Measurements from ENCODE around the gene EXTL2. TPM values are rescaled to one million over a fixed set of nuclear protein-coding genes. Genes with fewer than 3 reads are reported as not detected.
"Not testable (repeated sequence)": the region's sequence is repeated elsewhere in the genome, so short reads cannot be mapped to it uniquely, and the experiment has no call there.

EXTL2 gene
- total RNA-seq, 1 donor from 2014 or later = 2.6 TPM

- Histone ChIP-seq H3K4me3 (ENCODE audit: low read depth, low read length) (no peak overlapping the region), H3K36me3 (ENCODE audit: control insufficient read depth, insufficient read depth, low read length) (no peaks in the 10 kb centered on the region), H3K27me3 (ENCODE audit: control insufficient read depth, insufficient read depth, low read length) (no peaks in the 10 kb centered on the region)
- FAIRE-seq (no peak), DNase-seq (ENCODE audit: low read depth) (no peak)
- no peak for TF ChIP-seq CTCF (IDR thresholded peaks at IDR 0.05; ENCODE audit: insufficient read depth, low read length, severe bottlenecking)
Observed at GRCh38 chr1:100862591-100862990, 32.1 kb downstream of the EXTL2 start.

DNA sequence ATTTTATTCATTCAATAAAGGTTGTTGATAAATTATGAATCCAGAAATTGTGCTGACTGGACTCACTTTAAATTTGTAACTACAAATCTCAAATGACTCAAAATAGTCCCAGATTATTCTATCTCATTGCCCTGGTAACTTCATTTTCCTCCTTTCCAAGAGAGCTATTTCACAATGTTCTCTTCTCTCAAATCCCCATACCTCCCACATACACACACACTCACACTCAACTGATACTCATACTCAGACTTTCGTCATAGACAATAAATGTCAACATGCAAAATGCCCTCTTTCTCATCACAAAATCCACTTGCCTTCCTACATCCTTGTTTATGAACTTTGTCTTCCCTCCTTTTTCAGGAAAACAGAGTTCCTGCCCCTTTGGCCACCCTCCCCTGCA lies 33.3 kb downstream of the EXTL2 start:
- H3K36me3 ChIP-seq (ENCODE audit: control insufficient read depth, insufficient read depth, low read length) = no peaks in the 10 kb centered on the region
- no peak for FAIRE-seq
- H3K27me3 ChIP-seq (ENCODE audit: control insufficient read depth, insufficient read depth, low read length) = no peaks in the 10 kb centered on the region
- DNase-seq (ENCODE audit: low read depth) = no peak
- H3K4me3 ChIP-seq (ENCODE audit: low read depth, low read length) = no peak overlapping the region
- no peak for TF ChIP-seq CTCF (IDR thresholded peaks at IDR 0.05; ENCODE audit: insufficient read depth, low read length, severe bottlenecking)

GRCh38 chr1:100860397-100860991 lies 34.1 kb downstream of the EXTL2 start:
- no peak for FAIRE-seq

GRCh38 chr1:100855116-100855515 lies 39.5 kb downstream of the EXTL2 start:
- not testable (repeated sequence) for FAIRE-seq; H3K27me3 ChIP-seq (ENCODE audit: control insufficient read depth, insufficient read depth, low read length); DNase-seq (ENCODE audit: low read depth); H3K36me3 ChIP-seq (ENCODE audit: control insufficient read depth, insufficient read depth, low read length); H3K4me3 ChIP-seq (ENCODE audit: low read depth, low read length)

More at GRCh38 chr1:100860397-100860991, 34.1 kb downstream of the EXTL2 start:
- TF ChIP-seq CTCF (IDR thresholded peaks at IDR 0.05; ENCODE audit: insufficient read depth, low read length, severe bottlenecking) = no peak
- Histone ChIP-seq H3K4me3 (ENCODE audit: low read depth, low read length) (no peak overlapping the region), H3K36me3 (ENCODE audit: control insufficient read depth, insufficient read depth, low read length) (no peaks in the 10 kb centered on the region), H3K27me3 (ENCODE audit: control insufficient read depth, insufficient read depth, low read length) (no peaks in the 10 kb centered on the region)
- peak; percentile 48 for DNase-seq (ENCODE audit: low read depth)

GRCh38 chr1:100852976-100853375 lies 41.7 kb downstream of the EXTL2 start:
- H3K27me3 ChIP-seq (ENCODE audit: control insufficient read depth, insufficient read depth, low read length) = peaks cover 5% of the 10 kb centered on the region
- TF ChIP-seq CTCF (IDR thresholded peaks at IDR 0.05; ENCODE audit: insufficient read depth, low read length, severe bottlenecking) = no peak
- FAIRE-seq = no peak
- H3K36me3 ChIP-seq (ENCODE audit: control insufficient read depth, insufficient read depth, low read length) = no peaks in the 10 kb centered on the region
- no peak for DNase-seq (ENCODE audit: low read depth)
- no peak overlapping the region for H3K4me3 ChIP-seq (ENCODE audit: low read depth, low read length)

DNA sequence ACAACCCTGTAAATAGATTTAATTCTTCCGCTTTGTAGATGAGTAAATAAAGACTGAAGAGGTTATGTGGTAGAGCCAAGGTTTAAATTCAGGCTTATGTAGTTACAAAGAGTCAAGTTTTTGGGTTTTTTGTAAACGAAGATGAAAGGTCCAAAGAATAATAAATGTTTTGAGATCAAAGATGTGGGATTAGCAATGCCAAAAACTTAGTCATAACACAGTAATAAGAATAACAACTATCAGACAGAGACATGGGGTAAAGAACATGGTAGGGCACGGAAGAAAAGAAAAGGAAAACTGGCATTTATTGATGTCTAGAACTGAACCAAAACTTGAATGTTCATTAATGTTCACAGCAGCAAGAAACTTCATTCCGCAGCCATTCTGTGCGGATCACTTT lies 42.9 kb downstream of the EXTL2 start:
- H3K36me3 ChIP-seq (ENCODE audit: control insufficient read depth, insufficient read depth, low read length) = no peaks in the 10 kb centered on the region
- FAIRE-seq = no peak
- peaks cover 5% of the 10 kb centered on the region for H3K27me3 ChIP-seq (ENCODE audit: control insufficient read depth, insufficient read depth, low read length)
- H3K4me3 ChIP-seq (ENCODE audit: low read depth, low read length) = no peak overlapping the region
- DNase-seq (ENCODE audit: low read depth) = no peak
- TF ChIP-seq CTCF (IDR thresholded peaks at IDR 0.05; ENCODE audit: insufficient read depth, low read length, severe bottlenecking) = no peak

All from bronchial epithelial cell (primary cell).